OCI-LY7 (cell line): Measurements from ENCODE around the gene CBFA2T3. TPM values are rescaled to one million over a fixed set of nuclear protein-coding genes. Genes with fewer than 3 reads are reported as not detected.

Experiments
- BruUV-seq: library from RNA; stranded (reverse); fragments of 400-500 nt; replicated peaks from 2 replicates; lab custom pipeline; 2021; lab: Mats Ljungman, UMichigan
- CTCF ChIA-PET: fragments of 300-600 bp; sonication (Branson Sonifier 250); formaldehyde crosslinking; loops from one replicate; lab custom pipeline; 2022; ENCODE audit warnings: antibody characterized with exemption; ENCODE audit not compliant: unreplicated experiment; lab: Charles Lee
- POLR2A ChIA-PET: fragments of 300-600 bp; sonication (Branson Sonifier 250); formaldehyde crosslinking; loops from one replicate; lab custom pipeline; 2022; ENCODE audit warnings: antibody characterized with exemption; lab: Charles Lee
- DNase-seq: peaks from one replicate; pipeline ENCODE4 v3.0.0-alpha.2; 2015; ENCODE audit warnings: low spot score
- H2AFZ ChIP-seq: fragments of 200-600 bp; sonication (generic), shearing (Covaris generic); 2 replicates; pipeline ENCODE4 v1.6.1; 2014; ENCODE audit warnings: mild to moderate bottlenecking, antibody characterized with exemption, low read length, moderate library complexity
- H3K27ac ChIP-seq: fragments of 200-600 bp; sonication (generic); 2 replicates; pipeline ENCODE4 v1.5.1; 2014; ENCODE audit warnings: mixed run types, low read depth, mild to moderate bottlenecking, moderate library complexity, low read length, inconsistent platforms; ENCODE audit not compliant: poor library complexity, severe bottlenecking
- H3K36me3 ChIP-seq: fragments of 200-600 bp; sonication (generic); 2 replicates; pipeline ENCODE4 v1.6.1; 2014; ENCODE audit warnings: mild to moderate bottlenecking, antibody characterized with exemption, low read length, moderate library complexity, mixed read lengths; ENCODE audit not compliant: insufficient read depth
- H3K4me1 ChIP-seq: fragments of 200-600 bp; sonication (generic); 2 replicates; pipeline ENCODE4 v1.5.1; 2014; ENCODE audit warnings: mild to moderate bottlenecking, low read length; ENCODE audit not compliant: insufficient read depth, poor library complexity, severe bottlenecking
- H3K4me2 ChIP-seq: fragments of 200-600 bp; sonication (generic); 2 replicates; pipeline ENCODE4 v1.6.1; 2014; ENCODE audit warnings: mild to moderate bottlenecking, low read length
- H3K4me3 ChIP-seq: fragments of 200-600 bp; sonication (generic); 2 replicates; pipeline ENCODE4 v1.5.1; 2014; ENCODE audit warnings: mild to moderate bottlenecking, low read depth, low read length; ENCODE audit not compliant: poor library complexity, severe bottlenecking
- H3K79me2 ChIP-seq: fragments of 200-600 bp; sonication (generic); 2 replicates; pipeline ENCODE4 v1.6.1; 2016; ENCODE audit warnings: low read depth, mild to moderate bottlenecking, low read length, moderate library complexity, mixed read lengths; ENCODE audit not compliant: insufficient read depth
- H3K9me2 ChIP-seq: fragments of 200-600 bp; sonication (generic); 2 replicates; pipeline ENCODE4 v1.6.1; 2016; ENCODE audit warnings: mild to moderate bottlenecking, low read length, mixed read lengths; ENCODE audit not compliant: insufficient read depth
- H3K9me3 ChIP-seq: fragments of 200-600 bp; sonication (generic); 2 replicates; pipeline ENCODE4 v1.6.1; 2014; ENCODE audit warnings: mild to moderate bottlenecking, mixed run types, low read length, mixed read lengths
- H4K20me1 ChIP-seq: fragments of 200-600 bp; sonication (generic); 2 replicates; pipeline ENCODE4 v1.6.1; 2014; ENCODE audit warnings: mild to moderate bottlenecking, antibody characterized with exemption, low read length, moderate library complexity, mixed read lengths; ENCODE audit not compliant: insufficient read depth
- EZH2phosphoT487 ChIP-seq: fragments of 200-600 bp; sonication (generic); IDR thresholded peaks from 2 replicates; pipeline ENCODE4 v1.6.1; 2018; ENCODE audit warnings: low read depth, borderline replicate concordance, mild to moderate bottlenecking, mixed run types, antibody characterized with exemption, low read length, moderate library complexity, mixed read lengths
- intact Hi-C: fragments of 100-400 bp; cut with micrococcal nuclease; formaldehyde crosslinking; loops from one replicate; pipeline ENCODE4 v1.10.0; 2022; ENCODE audit not compliant: unreplicated experiment
- total RNA-seq, 2 experiments: library from RNA; depleted of rRNA in 1 of 2; stranded (reverse); fragments of >200 nt in 1 of 2; shearing (Covaris generic) in 1 of 2; gene quantifications; 2 replicates each; pipeline ENCODE4 v1.2.3, GENCODE V29; 2014 to 2022
- TF ChIP-seq, protein P1 (sequence below): fragments of 200-600 bp; sonication (generic); conservative IDR thresholded peaks from 2 replicates; pipeline ENCODE4 v1.5.1; 2014; ENCODE audit warnings: mild to moderate bottlenecking, antibody characterized with exemption, low read length, moderate library complexity, mixed read lengths

CBFA2T3 gene
- total RNA-seq, 2 experiments from 2014 or later = 1.1 to 48.0 TPM

DNA sequence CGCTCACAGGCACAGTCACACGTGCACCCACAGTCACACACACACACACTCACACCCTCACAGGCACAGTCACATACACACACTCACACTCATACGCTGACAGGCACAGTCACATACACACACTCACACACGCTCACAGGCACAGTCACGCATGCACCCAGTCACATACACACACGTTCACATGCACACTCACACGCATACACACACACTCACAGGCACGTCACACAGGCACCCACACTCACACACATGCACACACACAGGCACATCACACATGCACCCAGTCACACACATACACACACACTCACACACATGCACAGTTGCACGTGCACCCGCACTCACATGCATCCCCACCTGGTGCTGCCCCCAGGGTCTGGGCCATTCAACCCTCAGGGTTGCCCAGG lies 46.1 kb upstream of the CBFA2T3 start:
- BruUV-seq = no TSS peak
- Histone ChIP-seq H3K4me3 (no peak overlapping the region), H2AFZ (no peak overlapping the region), H3K4me1 (peaks cover 8% of the 10 kb centered on the region), H3K36me3 (no peaks in the 10 kb centered on the region), H3K4me2 (no peak overlapping the region), H3K79me2 (no peaks in the 10 kb centered on the region), H3K9me3 (no peaks in the 10 kb centered on the region), H3K27ac (no peak overlapping the region), H3K9me2 (no peaks in the 10 kb centered on the region), H4K20me1 (no peaks in the 10 kb centered on the region)
- intact Hi-C loops = no loop called here
- CTCF ChIA-PET = no interaction called here
- no peak for DNase-seq
- TF ChIP-seq EZH2phosphoT487 = no peak
- TF ChIP-seq, protein P1, sequence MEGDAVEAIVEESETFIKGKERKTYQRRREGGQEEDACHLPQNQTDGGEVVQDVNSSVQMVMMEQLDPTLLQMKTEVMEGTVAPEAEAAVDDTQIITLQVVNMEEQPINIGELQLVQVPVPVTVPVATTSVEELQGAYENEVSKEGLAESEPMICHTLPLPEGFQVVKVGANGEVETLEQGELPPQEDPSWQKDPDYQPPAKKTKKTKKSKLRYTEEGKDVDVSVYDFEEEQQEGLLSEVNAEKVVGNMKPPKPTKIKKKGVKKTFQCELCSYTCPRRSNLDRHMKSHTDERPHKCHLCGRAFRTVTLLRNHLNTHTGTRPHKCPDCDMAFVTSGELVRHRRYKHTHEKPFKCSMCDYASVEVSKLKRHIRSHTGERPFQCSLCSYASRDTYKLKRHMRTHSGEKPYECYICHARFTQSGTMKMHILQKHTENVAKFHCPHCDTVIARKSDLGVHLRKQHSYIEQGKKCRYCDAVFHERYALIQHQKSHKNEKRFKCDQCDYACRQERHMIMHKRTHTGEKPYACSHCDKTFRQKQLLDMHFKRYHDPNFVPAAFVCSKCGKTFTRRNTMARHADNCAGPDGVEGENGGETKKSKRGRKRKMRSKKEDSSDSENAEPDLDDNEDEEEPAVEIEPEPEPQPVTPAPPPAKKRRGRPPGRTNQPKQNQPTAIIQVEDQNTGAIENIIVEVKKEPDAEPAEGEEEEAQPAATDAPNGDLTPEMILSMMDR = no peak
- POLR2A ChIA-PET = no interaction called here

DNA sequence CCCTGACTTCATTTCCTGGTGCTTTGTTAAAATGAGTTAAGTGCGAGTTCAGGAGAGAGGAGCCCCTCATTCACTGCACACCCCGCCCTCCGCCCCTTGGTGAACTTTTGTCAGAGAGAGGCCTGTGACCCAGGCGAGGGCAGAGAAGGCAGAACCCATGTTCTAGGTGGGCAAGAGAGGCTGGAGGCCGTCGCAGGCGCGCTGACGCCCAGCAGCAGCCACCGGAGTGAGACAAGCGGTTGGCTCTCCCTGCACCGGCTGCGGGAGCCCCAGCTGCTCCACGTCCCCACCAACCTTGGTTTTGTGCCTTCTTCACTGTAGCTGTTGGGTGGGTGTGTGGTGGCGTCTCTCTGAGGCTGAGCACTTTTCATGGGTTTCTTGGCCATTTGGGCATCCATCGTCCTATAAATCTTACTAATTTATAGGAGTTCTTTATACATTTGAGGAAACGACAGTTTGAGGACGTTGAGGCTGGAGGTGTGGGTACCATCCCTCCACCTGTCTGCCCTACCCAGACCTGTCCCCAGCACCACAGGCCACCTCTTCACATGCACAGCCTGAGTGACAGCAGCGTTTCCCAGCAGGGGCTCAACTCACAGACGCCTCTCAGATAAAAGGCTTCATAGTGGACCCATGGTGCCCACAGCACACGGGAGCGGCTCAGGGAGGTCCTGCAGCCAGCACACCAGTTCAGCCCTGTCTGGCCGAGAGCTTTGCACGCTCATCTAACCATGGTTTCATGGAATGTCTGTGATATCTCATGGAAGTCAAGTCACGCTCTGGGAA lies 45.2 kb upstream of the CBFA2T3 start:
- no TSS peak for BruUV-seq
- CTCF ChIA-PET = no interaction called here
- POLR2A ChIA-PET = interaction anchor here (0.7 kb wide), 1 partner anchor 155 kb away, joined by 4 read pairs; no protein-coding TSS in a partner anchor

More for the DNA sequence above, 45.2 kb upstream of the CBFA2T3 start:
- intact Hi-C loops = no loop called here
- TF ChIP-seq EZH2phosphoT487 = no peak
- TF ChIP-seq, protein P1 = no peak
- no peak overlapping the region for H3K4me2 ChIP-seq
- no peak for DNase-seq
- H3K9me2 ChIP-seq = no peaks in the 10 kb centered on the region
- H3K4me1 ChIP-seq = peaks cover 8% of the 10 kb centered on the region
- H3K4me3 ChIP-seq = no peak overlapping the region
- H4K20me1 ChIP-seq = no peaks in the 10 kb centered on the region
- H3K27ac ChIP-seq = no peak overlapping the region
- H3K9me3 ChIP-seq = no peaks in the 10 kb centered on the region
- no peaks in the 10 kb centered on the region for H3K36me3 ChIP-seq
- H2AFZ ChIP-seq = no peak overlapping the region
- no peaks in the 10 kb centered on the region for H3K79me2 ChIP-seq
